A673 (cell line): Measurements from ENCODE around the gene MFAP4.

Source experiments
- EZH2 ChIP-seq: fragments of 200-600 bp; sonication (generic); IDR thresholded peaks from 2 replicates; pipeline ENCODE4 v1.6.1; 2017; ENCODE audit warnings: borderline replicate concordance, low read depth, mild to moderate bottlenecking, mixed read lengths, antibody characterized with exemption, low read length; ENCODE audit not compliant: poor library complexity, severe bottlenecking
- TF ChIP-seq, protein P1 (sequence below): fragments of 300-800, 200-600 bp; sonication (generic); conservative IDR thresholded peaks from 2 replicates; pipeline ENCODE4 v1.5.1; 2017; ENCODE audit warnings: low read depth, mild to moderate bottlenecking, antibody characterized with exemption, low read length, moderate library complexity, mixed read lengths

DNA sequence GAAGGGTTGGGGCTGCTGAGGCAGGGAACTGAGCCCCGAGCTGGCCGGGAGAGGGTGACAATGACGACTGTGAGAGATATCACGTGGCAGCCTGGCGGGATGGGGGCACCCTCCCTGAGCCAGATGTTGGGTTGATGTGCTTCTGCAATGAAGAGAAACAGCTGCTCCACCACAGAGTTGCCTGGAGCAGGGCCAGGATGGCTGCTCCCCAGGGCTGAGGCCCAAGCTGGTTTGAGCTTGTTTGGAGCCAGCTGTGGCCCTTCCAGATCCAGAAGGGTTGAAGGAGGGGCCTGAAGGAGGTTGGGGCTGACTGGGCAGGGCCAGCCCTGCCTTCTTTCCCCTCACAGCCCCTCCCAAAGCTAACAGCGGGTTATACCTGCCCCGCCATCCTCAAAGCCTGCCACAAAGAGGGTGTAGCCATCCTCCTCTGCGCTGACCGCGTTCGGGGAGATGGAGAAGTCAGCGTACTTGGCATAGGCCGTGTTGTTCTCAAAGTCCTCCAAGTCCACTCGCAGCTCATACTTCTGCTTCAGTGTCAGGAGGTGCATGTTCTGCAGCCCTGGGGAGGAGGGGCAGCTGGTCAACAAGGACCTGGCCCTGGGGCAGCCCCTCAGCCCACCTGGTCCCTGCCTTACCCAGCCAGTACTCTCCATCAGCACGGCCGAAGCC, 2.1 kb downstream of the MFAP4 start:
- TF ChIP-seq, protein P1, sequence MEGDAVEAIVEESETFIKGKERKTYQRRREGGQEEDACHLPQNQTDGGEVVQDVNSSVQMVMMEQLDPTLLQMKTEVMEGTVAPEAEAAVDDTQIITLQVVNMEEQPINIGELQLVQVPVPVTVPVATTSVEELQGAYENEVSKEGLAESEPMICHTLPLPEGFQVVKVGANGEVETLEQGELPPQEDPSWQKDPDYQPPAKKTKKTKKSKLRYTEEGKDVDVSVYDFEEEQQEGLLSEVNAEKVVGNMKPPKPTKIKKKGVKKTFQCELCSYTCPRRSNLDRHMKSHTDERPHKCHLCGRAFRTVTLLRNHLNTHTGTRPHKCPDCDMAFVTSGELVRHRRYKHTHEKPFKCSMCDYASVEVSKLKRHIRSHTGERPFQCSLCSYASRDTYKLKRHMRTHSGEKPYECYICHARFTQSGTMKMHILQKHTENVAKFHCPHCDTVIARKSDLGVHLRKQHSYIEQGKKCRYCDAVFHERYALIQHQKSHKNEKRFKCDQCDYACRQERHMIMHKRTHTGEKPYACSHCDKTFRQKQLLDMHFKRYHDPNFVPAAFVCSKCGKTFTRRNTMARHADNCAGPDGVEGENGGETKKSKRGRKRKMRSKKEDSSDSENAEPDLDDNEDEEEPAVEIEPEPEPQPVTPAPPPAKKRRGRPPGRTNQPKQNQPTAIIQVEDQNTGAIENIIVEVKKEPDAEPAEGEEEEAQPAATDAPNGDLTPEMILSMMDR, result no peak
- TF ChIP-seq EZH2, result no peak
